ENCODE measurements around the gene SORCS1.

DNA sequence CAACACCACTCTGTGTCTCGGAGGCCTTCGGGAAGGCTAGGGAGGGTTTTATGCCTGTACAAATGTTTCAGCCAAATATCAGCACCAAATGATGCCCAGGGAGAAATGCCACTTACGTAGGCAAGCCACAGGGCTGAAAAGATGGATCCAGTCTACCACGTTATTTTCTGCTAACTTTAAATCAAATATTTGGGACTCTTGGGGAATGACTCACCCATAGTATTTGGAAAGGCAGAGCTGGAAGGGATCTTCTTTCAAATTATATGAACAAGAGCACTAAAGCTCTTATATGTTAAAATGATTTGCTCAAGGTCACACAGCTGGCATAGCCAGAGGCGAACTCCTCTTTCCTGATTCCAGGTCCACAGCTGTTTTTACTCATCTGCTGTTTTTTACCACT lies 591.4 kb downstream of the SORCS1 start:
- TF ChIP-seq, protein P1, sequence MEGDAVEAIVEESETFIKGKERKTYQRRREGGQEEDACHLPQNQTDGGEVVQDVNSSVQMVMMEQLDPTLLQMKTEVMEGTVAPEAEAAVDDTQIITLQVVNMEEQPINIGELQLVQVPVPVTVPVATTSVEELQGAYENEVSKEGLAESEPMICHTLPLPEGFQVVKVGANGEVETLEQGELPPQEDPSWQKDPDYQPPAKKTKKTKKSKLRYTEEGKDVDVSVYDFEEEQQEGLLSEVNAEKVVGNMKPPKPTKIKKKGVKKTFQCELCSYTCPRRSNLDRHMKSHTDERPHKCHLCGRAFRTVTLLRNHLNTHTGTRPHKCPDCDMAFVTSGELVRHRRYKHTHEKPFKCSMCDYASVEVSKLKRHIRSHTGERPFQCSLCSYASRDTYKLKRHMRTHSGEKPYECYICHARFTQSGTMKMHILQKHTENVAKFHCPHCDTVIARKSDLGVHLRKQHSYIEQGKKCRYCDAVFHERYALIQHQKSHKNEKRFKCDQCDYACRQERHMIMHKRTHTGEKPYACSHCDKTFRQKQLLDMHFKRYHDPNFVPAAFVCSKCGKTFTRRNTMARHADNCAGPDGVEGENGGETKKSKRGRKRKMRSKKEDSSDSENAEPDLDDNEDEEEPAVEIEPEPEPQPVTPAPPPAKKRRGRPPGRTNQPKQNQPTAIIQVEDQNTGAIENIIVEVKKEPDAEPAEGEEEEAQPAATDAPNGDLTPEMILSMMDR (IDR thresholded peaks at IDR 0.05 in 2 of 3, conservative IDR thresholded peaks at IDR 0.05 in 1 of 3; ENCODE audit: borderline replicate concordance in 1 of 3, insufficient read depth in 1 of 3, low read depth in 2 of 3, low read length in 2 of 3), result no peak
- TF ChIP-seq, protein P2, sequence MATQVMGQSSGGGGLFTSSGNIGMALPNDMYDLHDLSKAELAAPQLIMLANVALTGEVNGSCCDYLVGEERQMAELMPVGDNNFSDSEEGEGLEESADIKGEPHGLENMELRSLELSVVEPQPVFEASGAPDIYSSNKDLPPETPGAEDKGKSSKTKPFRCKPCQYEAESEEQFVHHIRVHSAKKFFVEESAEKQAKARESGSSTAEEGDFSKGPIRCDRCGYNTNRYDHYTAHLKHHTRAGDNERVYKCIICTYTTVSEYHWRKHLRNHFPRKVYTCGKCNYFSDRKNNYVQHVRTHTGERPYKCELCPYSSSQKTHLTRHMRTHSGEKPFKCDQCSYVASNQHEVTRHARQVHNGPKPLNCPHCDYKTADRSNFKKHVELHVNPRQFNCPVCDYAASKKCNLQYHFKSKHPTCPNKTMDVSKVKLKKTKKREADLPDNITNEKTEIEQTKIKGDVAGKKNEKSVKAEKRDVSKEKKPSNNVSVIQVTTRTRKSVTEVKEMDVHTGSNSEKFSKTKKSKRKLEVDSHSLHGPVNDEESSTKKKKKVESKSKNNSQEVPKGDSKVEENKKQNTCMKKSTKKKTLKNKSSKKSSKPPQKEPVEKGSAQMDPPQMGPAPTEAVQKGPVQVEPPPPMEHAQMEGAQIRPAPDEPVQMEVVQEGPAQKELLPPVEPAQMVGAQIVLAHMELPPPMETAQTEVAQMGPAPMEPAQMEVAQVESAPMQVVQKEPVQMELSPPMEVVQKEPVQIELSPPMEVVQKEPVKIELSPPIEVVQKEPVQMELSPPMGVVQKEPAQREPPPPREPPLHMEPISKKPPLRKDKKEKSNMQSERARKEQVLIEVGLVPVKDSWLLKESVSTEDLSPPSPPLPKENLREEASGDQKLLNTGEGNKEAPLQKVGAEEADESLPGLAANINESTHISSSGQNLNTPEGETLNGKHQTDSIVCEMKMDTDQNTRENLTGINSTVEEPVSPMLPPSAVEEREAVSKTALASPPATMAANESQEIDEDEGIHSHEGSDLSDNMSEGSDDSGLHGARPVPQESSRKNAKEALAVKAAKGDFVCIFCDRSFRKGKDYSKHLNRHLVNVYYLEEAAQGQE (IDR thresholded peaks at IDR 0.05; ENCODE audit: low read depth), result no peak
- TF ChIP-seq EZH2phosphoT487 (IDR thresholded peaks at IDR 0.05; ENCODE audit: borderline replicate concordance) (no peak), POLR2A (IDR thresholded peaks at IDR 0.05; ENCODE audit: borderline replicate concordance, extremely low read depth, insufficient read depth, insufficient read length) (no peak), TCF7L2 (IDR thresholded peaks at IDR 0.05; ENCODE audit: borderline replicate concordance, extremely low read depth, insufficient read depth, insufficient read length) (no peak), SIN3A (IDR thresholded peaks at IDR 0.05; ENCODE audit: low read depth) (no peak), EZH2 (IDR thresholded peaks at IDR 0.05) (no peak), JUND (IDR thresholded peaks at IDR 0.05) (no peak), ZNF274 (IDR thresholded peaks at IDR 0.05; ENCODE audit: low read depth, low read length) (no peak)

Measured in HCT116 (cell line).